MCF 10A (cell line): ENCODE data around the gene DISP2. TPM values are rescaled to one million over a fixed set of nuclear protein-coding genes. Genes with fewer than 3 reads are reported as not detected.

Experiments used
- BruUV-seq: library from RNA; stranded (reverse); fragments of 400-500 nt; replicated peaks from 2 replicates; lab custom pipeline; 2021; lab: Mats Ljungman, UMichigan
- CTCF ChIA-PET: fragments of 300-600 bp; sonication (Branson Sonifier 250); formaldehyde crosslinking; extraction: SDS; loops from one replicate; lab custom pipeline; 2021; ENCODE audit warnings: antibody characterized with exemption, inconsistent platforms; lab: Yijun Ruan, JAX
- POLR2A ChIA-PET: fragments of 300-600, 350-650 bp; sonication (Branson Sonifier 250); formaldehyde crosslinking; extraction: SDS; loops from one replicate; lab custom pipeline; 2020; ENCODE audit warnings: antibody characterized with exemption, inconsistent platforms; lab: Yijun Ruan, JAX
- DNase-seq: peaks from one replicate; pipeline ENCODE4 v3.0.0-alpha.2; 2018; ENCODE audit not compliant: unreplicated experiment
- H3K27ac Mint-ChIP-seq: one replicate; pipeline ENCODE4 v1.8.0; 2022; ENCODE audit warnings: mild to moderate bottlenecking, low read depth, mixed read lengths; ENCODE audit not compliant: unreplicated experiment
- H3K27me3 Mint-ChIP-seq: one replicate; pipeline ENCODE4 v1.8.0; 2022; ENCODE audit warnings: mixed read lengths; ENCODE audit not compliant: insufficient read depth, unreplicated experiment
- H3K36me3 Mint-ChIP-seq: one replicate; pipeline ENCODE4 v1.8.0; 2022; ENCODE audit warnings: mild to moderate bottlenecking, moderate library complexity, mixed read lengths; ENCODE audit not compliant: insufficient read depth, unreplicated experiment
- H3K4me1 Mint-ChIP-seq: one replicate; pipeline ENCODE4 v1.8.0; 2022; ENCODE audit warnings: mixed read lengths; ENCODE audit not compliant: insufficient read depth, unreplicated experiment
- H3K4me3 Mint-ChIP-seq: one replicate; pipeline ENCODE4 v1.8.0; 2022; ENCODE audit warnings: mild to moderate bottlenecking, moderate library complexity, mixed read lengths; ENCODE audit not compliant: unreplicated experiment
- H3K9me3 Mint-ChIP-seq: one replicate; pipeline ENCODE4 v1.8.0; 2022; ENCODE audit warnings: mixed read lengths; ENCODE audit not compliant: unreplicated experiment
- intact Hi-C: fragments of 100-400 bp; cut with micrococcal nuclease; formaldehyde crosslinking; loops from 2 replicates; pipeline ENCODE4 v1.14.1; 2022
- total RNA-seq: library from RNA; stranded (reverse); gene quantifications from 2 replicates; pipeline ENCODE4 v1.2.3, GENCODE V29; 2022
- TF ChIP-seq, protein P1 (sequence below): fragments of 200-600 bp; IDR thresholded peaks from one replicate; pipeline ENCODE4 v1.8.0; 2022; ENCODE audit warnings: antibody characterized with exemption, mild to moderate bottlenecking; ENCODE audit not compliant: unreplicated experiment

Gene DISP2
- total RNA-seq, 1 experiment from 2014 or later = 1.8 TPM

DNA sequence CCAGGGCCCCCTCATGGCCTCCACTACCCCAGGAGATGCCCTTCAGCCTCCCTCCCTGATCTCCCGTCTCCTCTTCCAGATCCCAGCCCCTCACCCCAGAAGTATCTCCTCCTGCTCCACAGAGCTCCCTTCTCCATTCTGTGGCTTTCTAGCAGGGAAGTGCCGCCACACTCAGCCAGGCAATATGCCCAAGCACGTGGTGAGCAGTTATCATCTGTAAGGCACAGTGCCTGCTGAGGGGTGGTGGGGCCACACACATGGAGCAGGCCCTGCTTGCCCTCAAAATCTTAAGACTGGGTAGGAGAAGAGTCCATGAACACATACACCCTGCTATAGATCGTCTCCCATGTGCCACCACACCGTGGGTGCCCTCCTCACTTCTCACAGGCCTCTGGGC, 9.5 kb upstream of the DISP2 start:
- peaks cover 22% of the 10 kb centered on the region for H3K4me1 Mint-ChIP-seq
- no peak for DNase-seq
- TF ChIP-seq, protein P1, sequence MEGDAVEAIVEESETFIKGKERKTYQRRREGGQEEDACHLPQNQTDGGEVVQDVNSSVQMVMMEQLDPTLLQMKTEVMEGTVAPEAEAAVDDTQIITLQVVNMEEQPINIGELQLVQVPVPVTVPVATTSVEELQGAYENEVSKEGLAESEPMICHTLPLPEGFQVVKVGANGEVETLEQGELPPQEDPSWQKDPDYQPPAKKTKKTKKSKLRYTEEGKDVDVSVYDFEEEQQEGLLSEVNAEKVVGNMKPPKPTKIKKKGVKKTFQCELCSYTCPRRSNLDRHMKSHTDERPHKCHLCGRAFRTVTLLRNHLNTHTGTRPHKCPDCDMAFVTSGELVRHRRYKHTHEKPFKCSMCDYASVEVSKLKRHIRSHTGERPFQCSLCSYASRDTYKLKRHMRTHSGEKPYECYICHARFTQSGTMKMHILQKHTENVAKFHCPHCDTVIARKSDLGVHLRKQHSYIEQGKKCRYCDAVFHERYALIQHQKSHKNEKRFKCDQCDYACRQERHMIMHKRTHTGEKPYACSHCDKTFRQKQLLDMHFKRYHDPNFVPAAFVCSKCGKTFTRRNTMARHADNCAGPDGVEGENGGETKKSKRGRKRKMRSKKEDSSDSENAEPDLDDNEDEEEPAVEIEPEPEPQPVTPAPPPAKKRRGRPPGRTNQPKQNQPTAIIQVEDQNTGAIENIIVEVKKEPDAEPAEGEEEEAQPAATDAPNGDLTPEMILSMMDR = no peak
- intact Hi-C loops = no loop called here
- H3K9me3 Mint-ChIP-seq = no peaks in the 10 kb centered on the region
- BruUV-seq = no TSS peak
- H3K27ac Mint-ChIP-seq = no peak overlapping the region
- H3K27me3 Mint-ChIP-seq = no peaks in the 10 kb centered on the region
- H3K4me3 Mint-ChIP-seq = no peak overlapping the region
- ChIA-PET POLR2A (no interaction called here), CTCF (interaction anchor here (0.6 to 1.8 kb wide), 4 partner anchors 17 to 131 kb away, joined by 3 to 5 read pairs (median 4); no protein-coding TSS in a partner anchor)
- H3K36me3 Mint-ChIP-seq = no peaks in the 10 kb centered on the region

- intact Hi-C loops = no loop called here
- ChIA-PET CTCF (interaction anchor here (1.3 to 1.8 kb wide), 2 partner anchors 18 to 70 kb away, joined by 4 to 6 read pairs; no protein-coding TSS in a partner anchor), POLR2A (no interaction called here)
- TF ChIP-seq, protein P1 = no peak
- Mint-ChIP-seq H3K9me3 (no peaks in the 10 kb centered on the region), H3K36me3 (no peaks in the 10 kb centered on the region), H3K4me3 (no peak overlapping the region), H3K27me3 (no peaks in the 10 kb centered on the region), H3K4me1 (peaks cover 16% of the 10 kb centered on the region), H3K27ac (no peak overlapping the region)
- no TSS peak for BruUV-seq
- no peak for DNase-seq
These were observed 8.9 kb upstream of the DISP2 start for GRCh38 chr15:40349163-40349562.

- TF ChIP-seq, protein P1 = no peak
- ChIA-PET POLR2A (no interaction called here), CTCF (interaction anchor here (0.6 to 2.0 kb wide), 7 partner anchors 8 to 78 kb away, joined by 3 to 10 read pairs (median 5); no protein-coding TSS in a partner anchor)
- Mint-ChIP-seq H3K4me3 (no peak overlapping the region), H3K27me3 (no peaks in the 10 kb centered on the region), H3K4me1 (no peaks in the 10 kb centered on the region), H3K36me3 (peaks cover 6% of the 10 kb centered on the region), H3K27ac (no peak overlapping the region), H3K9me3 (no peaks in the 10 kb centered on the region)
- BruUV-seq = no TSS peak
- no peak for DNase-seq
- intact Hi-C loops = no loop called here
These were observed 5.6 kb upstream of the DISP2 start for GRCh38 chr15:40352281-40352901.

GRCh38 chr15:40353697-40354096, 4.3 kb upstream of the DISP2 start:
- DNase-seq = no peak
- ChIA-PET POLR2A (interaction anchor here (0.7 kb wide), 1 partner anchor 10 kb away, joined by 3 read pairs; no protein-coding TSS in a partner anchor), CTCF (interaction anchor here (0.9 to 2.0 kb wide), 5 partner anchors 9 to 79 kb away, joined by 3 to 8 read pairs (median 5); no protein-coding TSS in a partner anchor)
- H3K27me3 Mint-ChIP-seq = no peaks in the 10 kb centered on the region
- H3K9me3 Mint-ChIP-seq = no peaks in the 10 kb centered on the region
- intact Hi-C loops = no loop called here
- peaks cover 6% of the 10 kb centered on the region for H3K36me3 Mint-ChIP-seq
- TF ChIP-seq, protein P1 = no peak
- no TSS peak for BruUV-seq
- H3K27ac Mint-ChIP-seq = no peak overlapping the region
- no peak overlapping the region for H3K4me3 Mint-ChIP-seq
- H3K4me1 Mint-ChIP-seq = no peaks in the 10 kb centered on the region
